Large intestine (tissue), 3 donors: Measurements from ENCODE around the gene LARP1. TPM values are rescaled to one million over a fixed set of nuclear protein-coding genes. Genes with fewer than 3 reads are reported as not detected.
"Not testable (repeated sequence)": the region's sequence is repeated elsewhere in the genome, so short reads cannot be mapped to it uniquely, and the experiment has no call there.

ENCODE experiments used
- DNase-seq, 2 donors: peaks; one replicate each; pipeline versions ENCODE4 v3.0.0 to v3.0.0-alpha.2; 2013
- H3K27ac ChIP-seq: one replicate; pipeline ENCODE4 v1.5.1; 2013; ENCODE audit warnings: low read length
- H3K27me3 ChIP-seq: 2 replicates; pipeline ENCODE4 v1.6.1; 2013; ENCODE audit warnings: low read length; ENCODE audit not compliant: control insufficient read depth, insufficient read depth
- H3K36me3 ChIP-seq: 2 replicates; pipeline ENCODE4 v1.6.1; 2013; ENCODE audit warnings: low read length; ENCODE audit not compliant: control insufficient read depth, insufficient read depth
- H3K4me1 ChIP-seq: one replicate; pipeline ENCODE4 v1.6.1; 2013; ENCODE audit warnings: low read length; ENCODE audit not compliant: control insufficient read depth, insufficient read depth
- H3K4me3 ChIP-seq: one replicate; pipeline ENCODE4 v1.5.1; 2013; ENCODE audit warnings: low read length
- H3K9me3 ChIP-seq: one replicate; pipeline ENCODE4 v1.6.1; 2013; ENCODE audit warnings: mild to moderate bottlenecking, low read depth, low read length, moderate library complexity; ENCODE audit not compliant: control insufficient read depth
- WGBS: methylation state at CpG from one replicate; pipeline ENCODE4 v1.1.5; 2013; ENCODE audit warnings: low lambda C conversion rate; ENCODE audit not compliant: insufficient coverage; 5-methylcytosine and 5-hydroxymethylcytosine counted together
- polyA plus RNA-seq: library from polyadenylated mRNA; unstranded; fragments of 120-200 nt; gene quantifications from one replicate; pipeline ENCODE4 v1.2.1, GENCODE V29; 2013

LARP1 gene
- polyA plus RNA-seq, 1 donor, result 113 TPM

GRCh38 chr5:154734370-154735248 lies 20.6 kb upstream of the LARP1 start:
- H3K27ac ChIP-seq, result no peak overlapping the region
- H3K9me3 ChIP-seq, result no peaks in the 10 kb centered on the region
- H3K36me3 ChIP-seq, result no peaks in the 10 kb centered on the region
- WGBS, result 72% methylated on average over 3 of the region's 7 CpGs
- no peak overlapping the region for H3K4me3 ChIP-seq
- no peaks in the 10 kb centered on the region for H3K4me1 ChIP-seq
- no peaks in the 10 kb centered on the region for H3K27me3 ChIP-seq
- no peak for DNase-seq

- not testable (repeated sequence) for H3K27me3 ChIP-seq, DNase-seq, H3K4me3 ChIP-seq, H3K4me1 ChIP-seq, H3K36me3 ChIP-seq, H3K27ac ChIP-seq, H3K9me3 ChIP-seq
- WGBS, result 100% methylated on average over 1 of the region's 7 CpGs
Measured at GRCh38 chr5:154735362-154735761, 19.8 kb upstream of the LARP1 start.

GRCh38 chr5:154736372-154736771 lies 18.8 kb upstream of the LARP1 start:
- not testable (repeated sequence) for H3K27ac ChIP-seq, H3K4me3 ChIP-seq, H3K9me3 ChIP-seq, DNase-seq, H3K27me3 ChIP-seq, H3K4me1 ChIP-seq, H3K36me3 ChIP-seq
- no CpG with 5 or more reads among the region's 1 CpG for WGBS

GRCh38 chr5:154737667-154738320 lies 17.4 kb upstream of the LARP1 start:
- no peak for DNase-seq
- H3K4me1 ChIP-seq, result no peaks in the 10 kb centered on the region
- H3K27ac ChIP-seq, result no peak overlapping the region
- H3K4me3 ChIP-seq, result no peak overlapping the region
- H3K9me3 ChIP-seq, result no peaks in the 10 kb centered on the region
- H3K27me3 ChIP-seq, result no peaks in the 10 kb centered on the region
- WGBS, result 47% methylated on average over 2 of the region's 6 CpGs
- H3K36me3 ChIP-seq, result no peaks in the 10 kb centered on the region

GRCh38 chr5:154740483-154740882 lies 14.7 kb upstream of the LARP1 start:
- DNase-seq, result no peak
- Histone ChIP-seq H3K27ac (no peak overlapping the region), H3K27me3 (no peaks in the 10 kb centered on the region), H3K9me3 (no peaks in the 10 kb centered on the region), H3K36me3 (no peaks in the 10 kb centered on the region), H3K4me3 (no peak overlapping the region), H3K4me1 (no peaks in the 10 kb centered on the region)
- no CpG with 5 or more reads among the region's 2 CpGs for WGBS

- Histone ChIP-seq H3K4me3 (no peak overlapping the region), H3K27ac (no peak overlapping the region), H3K27me3 (no peaks in the 10 kb centered on the region), H3K9me3 (no peaks in the 10 kb centered on the region), H3K36me3 (no peaks in the 10 kb centered on the region), H3K4me1 (no peaks in the 10 kb centered on the region)
- no CpG with 5 or more reads among the region's 5 CpGs for WGBS
- DNase-seq, result no peak
Measured at GRCh38 chr5:154740957-154741356, 14.2 kb upstream of the LARP1 start.

- H3K4me1 ChIP-seq, result no peaks in the 10 kb centered on the region
- H3K27ac ChIP-seq, result no peak overlapping the region
- H3K4me3 ChIP-seq, result no peak overlapping the region
- no peaks in the 10 kb centered on the region for H3K9me3 ChIP-seq
- H3K36me3 ChIP-seq, result no peaks in the 10 kb centered on the region
- H3K27me3 ChIP-seq, result no peaks in the 10 kb centered on the region
- DNase-seq, result no peak
- WGBS, result no CpG with 5 or more reads among the region's 4 CpGs
Measured at GRCh38 chr5:154741415-154741814, 13.8 kb upstream of the LARP1 start.

GRCh38 chr5:154743812-154744211 lies 11.4 kb upstream of the LARP1 start:
- Histone ChIP-seq H3K36me3 (no peaks in the 10 kb centered on the region), H3K9me3 (no peaks in the 10 kb centered on the region), H3K4me3 (no peak overlapping the region), H3K27me3 (no peaks in the 10 kb centered on the region), H3K4me1 (no peaks in the 10 kb centered on the region), H3K27ac (no peak overlapping the region)
- WGBS, result 40% methylated on average over 1 of the region's 7 CpGs
- no peak for DNase-seq

GRCh38 chr5:154745349-154745748 lies 9.8 kb upstream of the LARP1 start:
- no peaks in the 10 kb centered on the region for H3K27me3 ChIP-seq
- no peaks in the 10 kb centered on the region for H3K36me3 ChIP-seq
- no peak overlapping the region for H3K27ac ChIP-seq
- H3K4me1 ChIP-seq, result no peaks in the 10 kb centered on the region
- no peak overlapping the region for H3K4me3 ChIP-seq
- WGBS, result no CpG with 5 or more reads among the region's 1 CpG
- DNase-seq, result no peak
- H3K9me3 ChIP-seq, result no peaks in the 10 kb centered on the region

- Histone ChIP-seq H3K9me3 (no peaks in the 10 kb centered on the region), H3K27me3 (no peaks in the 10 kb centered on the region)
- WGBS, result no CpG with 5 or more reads among the region's 1 CpG
Measured at GRCh38 chr5:154749491-154749890, 5.7 kb upstream of the LARP1 start.

More at GRCh38 chr5:154749491-154749890, 5.7 kb upstream of the LARP1 start:
- no peak overlapping the region for H3K4me3 ChIP-seq
- H3K36me3 ChIP-seq, result no peaks in the 10 kb centered on the region
- no peak for DNase-seq
- peaks cover 15% of the 10 kb centered on the region for H3K4me1 ChIP-seq
- H3K27ac ChIP-seq, result no peak overlapping the region
